Stimulated activated CD4-positive, alpha-beta T cell treated with anti-CD3 and anti-CD28 coated beads, Interleukin-2, amount 100 ng/mL, for 48 hours (primary cell): ENCODE results near the gene DCLRE1A.
"Not testable (repeated sequence)": the region's sequence is repeated elsewhere in the genome, so short reads cannot be mapped to it uniquely, and the experiment has no call there.

Source experiments
- DNase-seq, 2 donors: peaks; one replicate each; pipeline ENCODE4 v3.0.0-alpha.2; 2020

The DCLRE1A gene

DNA sequence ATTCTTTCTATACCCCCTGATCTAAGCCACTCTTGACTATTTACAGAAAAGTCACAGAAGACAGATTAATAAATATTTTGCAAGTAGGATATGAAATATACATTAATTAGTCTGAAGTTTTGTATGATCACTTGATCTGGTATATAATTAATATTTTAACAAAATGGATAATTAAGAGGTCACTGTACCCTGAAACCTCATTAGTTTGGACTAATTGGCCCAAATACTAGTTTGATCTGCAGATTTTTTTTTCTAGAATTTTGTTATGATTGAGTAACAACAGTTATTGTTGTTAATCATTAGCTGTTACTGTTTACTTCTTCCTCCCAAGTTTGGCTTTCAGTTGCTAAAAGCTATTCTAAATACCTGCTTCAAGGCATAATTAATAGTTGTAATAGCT lies 3.3 kb upstream of the DCLRE1A start:
- DNase-seq = no peak

DNA sequence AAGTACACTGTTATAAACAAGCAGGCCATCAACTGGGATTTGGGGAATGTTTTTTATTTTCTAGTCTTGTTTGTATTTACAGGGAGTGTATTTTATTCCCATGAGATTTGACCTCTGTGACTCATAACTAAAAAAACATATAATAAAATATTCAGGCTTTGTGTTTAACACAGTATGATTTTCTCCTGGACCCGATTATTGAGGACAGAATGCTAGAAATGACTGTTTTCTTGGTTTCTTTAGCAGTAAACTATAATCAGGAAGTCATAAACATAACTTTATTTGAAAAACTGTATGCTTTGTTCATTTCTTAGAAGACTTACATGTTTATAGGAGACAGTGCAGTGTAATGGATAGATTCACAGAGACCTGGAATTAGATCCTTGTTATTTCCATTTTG lies 2.7 kb upstream of the DCLRE1A start:
- no peak for DNase-seq

DNA sequence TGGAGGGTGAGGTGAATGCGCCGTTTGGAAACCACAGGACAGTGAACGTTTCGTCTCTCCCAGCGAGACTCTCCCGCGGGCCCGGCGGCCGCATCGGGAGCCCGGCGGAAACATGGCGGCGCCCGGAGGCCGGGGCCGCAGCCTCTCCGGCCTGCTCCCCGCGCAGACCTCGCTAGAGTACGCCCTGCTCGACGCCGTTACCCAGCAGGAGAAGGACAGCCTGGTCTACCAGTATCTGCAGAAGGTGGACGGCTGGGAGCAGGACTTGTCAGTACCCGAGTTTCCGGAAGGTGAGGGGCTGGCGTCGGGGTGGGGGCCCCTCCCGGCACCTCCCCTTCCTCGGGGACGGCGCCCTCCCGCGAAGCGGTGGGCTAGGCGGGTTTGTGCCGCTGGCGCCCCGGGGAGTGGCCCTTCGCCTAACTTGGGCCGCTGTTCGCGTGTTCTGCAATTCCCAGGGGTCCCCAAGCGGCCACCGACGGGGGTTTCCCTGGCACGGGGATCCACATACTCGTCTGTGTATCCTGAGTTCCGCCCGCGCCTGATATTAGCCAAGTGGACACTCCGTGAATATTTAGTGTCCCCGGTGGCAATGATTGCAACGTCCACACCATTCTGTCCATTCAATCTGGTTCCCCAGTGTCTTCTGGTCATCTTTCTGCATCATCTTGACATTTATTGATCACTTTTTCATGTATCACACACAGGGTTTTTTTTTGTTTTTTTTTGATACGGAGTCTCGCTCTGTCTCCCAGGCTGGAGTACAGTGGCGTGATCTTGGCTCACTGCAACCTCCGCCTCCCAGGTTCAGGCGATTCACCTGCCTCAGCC lies 1.1 kb upstream of the DCLRE1A start:
- DNase-seq = peak in 1 of 2 donors; percentile 28

DNA sequence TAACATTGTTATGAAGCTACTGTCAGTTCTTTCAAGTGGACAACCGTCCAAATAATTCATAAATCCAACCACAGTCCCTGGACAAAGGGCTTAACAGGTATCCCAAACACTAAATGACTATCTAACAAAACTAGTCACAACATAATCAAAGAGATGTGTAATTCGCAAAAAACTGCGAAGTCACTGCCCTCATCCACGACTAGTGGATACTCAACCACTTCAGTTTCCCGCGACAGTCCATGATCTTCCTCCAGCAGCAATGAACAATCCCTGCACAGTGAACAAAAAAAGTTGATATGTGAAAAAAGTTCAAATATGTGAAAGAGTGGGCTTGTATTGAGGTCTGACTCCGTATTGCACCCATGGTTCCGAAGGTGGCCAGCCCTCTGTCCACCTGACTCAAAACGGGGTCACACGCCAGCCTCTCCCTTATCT lies 287 bp downstream of the DCLRE1A start:
- DNase-seq = no peak

DNA sequence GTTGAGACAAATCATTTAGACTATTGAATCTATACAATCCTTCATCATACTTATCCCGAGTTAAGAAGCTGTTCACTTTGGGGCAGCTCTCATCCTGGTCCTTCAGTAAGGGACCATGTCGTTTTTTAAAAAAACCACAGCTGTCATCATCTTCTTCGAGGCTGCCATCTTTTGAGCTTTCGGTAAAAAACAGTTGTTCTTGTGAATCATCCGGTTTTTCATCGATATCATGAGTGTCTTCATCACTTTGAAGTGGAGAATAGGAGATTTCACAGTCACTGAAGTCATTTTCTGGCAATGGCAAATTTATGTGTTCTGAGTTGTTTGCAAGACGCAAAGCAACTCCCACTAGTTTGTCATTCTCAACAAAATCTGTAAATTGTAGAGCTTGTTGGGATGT lies 3.9 kb downstream of the DCLRE1A start:
- no peak for DNase-seq

DNA sequence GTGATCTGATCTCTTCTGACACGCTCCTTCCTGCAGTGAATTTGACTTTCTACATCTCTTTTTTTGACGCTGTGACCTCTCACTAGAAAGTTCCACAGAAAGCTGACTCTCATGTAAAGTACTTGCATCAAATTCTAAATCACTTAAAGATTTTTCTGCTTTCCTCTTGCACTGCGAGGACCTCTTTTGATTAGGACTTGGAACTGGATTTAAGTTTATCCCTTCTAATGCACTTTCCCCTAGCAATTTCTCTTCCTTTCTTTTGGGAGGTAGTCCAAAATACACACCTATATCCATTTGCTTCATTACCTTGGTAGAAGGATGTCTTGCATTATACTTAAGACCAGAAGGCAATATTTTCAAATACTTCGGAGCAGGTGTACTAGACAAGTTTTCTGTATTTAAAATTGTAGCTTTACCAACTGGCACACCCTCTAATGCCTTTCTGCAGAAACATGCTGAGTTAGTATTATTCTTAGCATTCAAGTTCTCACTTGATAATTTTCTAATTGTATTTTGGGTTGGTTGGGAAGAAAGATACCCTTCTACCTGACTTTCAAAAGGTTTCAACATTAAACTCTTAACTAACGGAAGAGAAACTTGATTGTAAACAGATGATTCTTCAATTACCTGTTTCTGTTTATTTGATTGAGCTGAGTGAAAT lies 4.6 kb downstream of the DCLRE1A start:
- DNase-seq = no peak

DNA sequence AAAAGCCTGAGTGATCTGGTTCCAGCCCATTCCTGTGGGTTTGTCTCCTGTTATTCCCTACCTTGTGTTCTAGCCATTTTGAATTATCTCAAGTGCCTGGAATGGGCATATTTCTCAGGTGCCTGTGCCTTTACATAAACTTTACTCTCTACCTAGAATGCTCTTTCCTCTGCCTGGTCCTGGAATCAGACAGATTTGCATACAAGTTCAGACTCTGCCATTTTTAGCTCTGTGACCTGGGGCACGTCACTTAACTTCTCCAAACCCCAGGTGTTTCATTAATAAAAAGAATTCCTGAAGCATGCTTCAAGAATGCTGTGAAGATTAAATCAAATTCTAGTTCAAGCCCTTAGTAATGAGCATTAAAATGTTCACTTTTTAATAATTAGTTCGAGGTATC lies 7.8 kb downstream of the DCLRE1A start:
- no peak for DNase-seq

DNA sequence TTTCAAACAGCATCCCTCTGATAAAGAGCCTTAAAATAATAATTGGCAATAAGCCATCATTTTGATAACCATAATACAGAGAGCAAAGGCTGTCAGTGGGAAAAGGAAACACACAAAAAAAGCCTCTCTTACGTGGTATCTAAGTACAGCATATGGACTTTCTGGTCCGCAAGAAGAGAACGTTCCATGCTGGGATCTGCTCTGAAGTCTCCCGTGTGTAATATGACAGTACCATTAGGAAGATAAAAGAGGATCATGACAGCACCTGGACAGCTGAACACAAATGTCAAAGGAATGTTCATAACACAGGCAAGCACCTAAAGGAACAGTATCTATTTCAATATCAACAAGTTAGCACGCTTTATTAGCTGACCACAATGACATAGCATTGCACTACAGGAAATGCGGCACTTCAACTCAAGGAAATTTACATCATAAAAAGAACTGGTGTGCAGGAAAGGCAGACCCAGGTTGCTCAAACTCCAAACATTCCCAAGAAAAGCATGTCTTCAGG lies 9.9 kb downstream of the DCLRE1A start:
- DNase-seq = no peak

DNA sequence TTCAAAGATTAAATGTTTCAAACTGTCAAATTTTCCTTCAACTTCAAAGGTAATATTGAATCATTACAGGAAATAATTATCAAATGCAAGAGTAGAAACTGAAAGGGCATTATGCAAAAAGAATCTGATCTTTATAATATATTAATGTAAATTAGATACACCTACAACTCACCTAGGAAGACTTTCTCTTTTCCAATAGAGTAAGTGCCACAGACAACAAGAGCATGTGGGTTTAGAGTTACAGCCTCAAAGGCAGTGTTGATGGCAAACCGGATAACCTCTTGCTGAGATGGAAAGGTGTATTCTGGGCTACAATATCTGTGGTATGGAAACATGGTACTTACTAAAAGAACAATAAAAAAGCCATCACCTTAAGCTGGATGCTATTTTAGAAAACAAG lies 11.7 kb downstream of the DCLRE1A start:
- DNase-seq = no peak

DNA sequence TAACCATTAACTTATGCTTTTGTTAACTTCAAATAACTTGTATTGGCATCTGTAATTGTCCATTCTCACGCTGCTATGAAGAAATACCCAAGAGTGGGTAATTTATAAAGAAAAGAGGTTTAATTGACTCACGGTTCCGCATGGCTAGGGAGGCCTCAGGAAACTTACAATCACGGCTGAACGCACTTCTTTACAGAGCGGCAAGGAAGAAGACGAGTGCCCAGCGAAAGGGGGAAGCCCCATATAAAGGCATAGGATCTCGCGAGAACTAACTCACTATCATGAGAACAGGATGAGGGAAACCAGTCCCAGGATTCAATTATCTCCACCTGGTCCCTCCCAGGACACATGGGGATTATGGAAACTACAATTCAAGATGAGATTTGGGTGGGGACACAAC lies 25.3 kb downstream of the DCLRE1A start:
- DNase-seq = not testable (repeated sequence)

DNA sequence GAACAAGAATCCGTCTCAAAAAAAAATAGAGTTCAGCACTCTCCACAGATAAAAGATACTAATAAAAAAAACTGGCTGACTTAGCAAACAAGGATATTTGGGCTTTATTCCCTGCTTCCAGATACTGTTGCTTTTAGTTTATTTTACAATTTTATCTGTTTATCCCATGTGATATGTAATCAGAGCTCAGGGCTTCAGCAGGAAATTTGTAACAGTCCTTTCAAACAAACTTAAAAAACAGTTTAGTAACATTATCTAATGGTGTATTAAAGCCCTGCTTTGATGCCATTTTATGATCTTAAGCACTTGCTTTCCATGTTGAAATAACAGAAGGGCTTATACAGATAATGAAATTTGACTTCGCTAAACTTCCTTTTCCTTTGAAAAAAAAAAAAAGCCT lies 28.1 kb downstream of the DCLRE1A start:
- DNase-seq = no peak

DNA sequence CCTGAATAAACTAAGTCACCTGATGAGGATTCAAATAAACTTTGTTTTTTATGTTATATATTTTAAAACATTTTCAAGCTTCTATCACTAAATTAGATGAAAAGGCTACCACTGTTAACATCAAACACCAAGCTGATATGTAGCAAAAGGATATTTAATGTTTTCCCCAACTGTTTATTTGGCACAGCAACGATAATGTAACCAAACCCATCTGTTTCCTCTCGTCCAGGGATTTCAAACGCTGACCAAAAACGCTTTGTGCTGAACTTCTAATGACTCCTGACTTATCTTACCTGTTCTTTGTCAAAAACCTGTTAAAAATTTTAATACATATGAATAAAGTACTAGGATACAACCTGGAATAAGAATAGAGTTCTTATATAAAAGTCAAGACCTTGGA lies 30.5 kb downstream of the DCLRE1A start:
- no peak for DNase-seq

DNA sequence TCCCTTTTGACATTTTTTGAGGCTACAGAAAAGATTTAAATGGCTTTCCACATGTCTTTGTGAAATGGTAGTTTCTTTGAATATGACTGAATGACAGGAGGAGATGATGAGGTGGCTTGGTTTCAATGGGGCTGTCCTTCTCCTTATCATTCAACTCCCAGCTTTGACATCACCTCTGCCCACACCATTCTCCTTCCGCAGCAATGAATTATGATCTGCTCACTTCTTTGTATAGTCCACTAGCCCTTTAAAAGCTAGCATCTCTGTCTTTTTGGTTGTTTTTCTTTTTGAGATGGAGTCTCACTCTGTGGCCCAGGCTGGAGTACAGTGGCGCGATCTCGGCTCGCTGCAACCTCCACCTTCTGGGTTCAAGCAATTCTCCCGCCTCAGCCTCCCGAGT lies 31.7 kb downstream of the DCLRE1A start:
- no peak for DNase-seq

DNA sequence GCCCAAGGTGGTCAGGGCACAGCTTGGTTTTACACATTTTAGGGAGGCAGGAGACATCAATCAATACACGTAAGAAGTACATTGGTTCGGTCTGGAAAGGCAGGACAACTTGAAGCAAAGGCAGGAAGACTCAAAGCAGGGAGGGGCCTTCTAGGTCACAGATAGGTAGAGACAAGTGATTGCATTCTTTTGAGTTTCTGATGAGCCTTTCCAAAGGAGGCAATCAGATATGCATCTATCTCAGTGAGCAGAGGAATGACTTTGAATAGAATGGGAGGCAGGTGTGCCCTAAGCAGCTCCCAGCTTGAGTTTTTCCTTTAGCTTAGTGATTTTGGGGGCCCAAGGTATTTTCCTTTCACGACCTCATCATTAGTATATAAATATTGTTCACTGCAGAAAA lies 32.6 kb downstream of the DCLRE1A start:
- DNase-seq = not testable (repeated sequence)

DNA sequence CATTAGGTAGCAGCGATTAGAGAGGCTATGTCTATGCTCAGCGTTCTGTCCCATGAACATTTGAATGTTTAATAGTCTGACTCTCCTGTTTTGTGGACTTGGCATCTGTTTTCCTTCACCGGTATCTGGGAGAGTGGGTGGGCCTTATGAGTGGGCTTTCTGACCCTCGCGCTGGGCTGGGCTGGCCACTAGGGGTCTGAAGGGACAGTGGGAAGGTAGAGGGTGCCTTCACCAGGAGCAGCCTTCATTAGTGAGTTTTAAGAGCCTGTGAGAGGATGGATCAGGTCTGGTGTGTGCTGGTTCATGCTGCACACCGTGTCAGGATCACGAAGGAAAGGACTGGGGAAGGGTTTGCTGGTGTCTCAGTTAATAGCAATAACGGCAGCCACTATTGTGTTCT lies 33.4 kb downstream of the DCLRE1A start:
- DNase-seq = no peak

DNA sequence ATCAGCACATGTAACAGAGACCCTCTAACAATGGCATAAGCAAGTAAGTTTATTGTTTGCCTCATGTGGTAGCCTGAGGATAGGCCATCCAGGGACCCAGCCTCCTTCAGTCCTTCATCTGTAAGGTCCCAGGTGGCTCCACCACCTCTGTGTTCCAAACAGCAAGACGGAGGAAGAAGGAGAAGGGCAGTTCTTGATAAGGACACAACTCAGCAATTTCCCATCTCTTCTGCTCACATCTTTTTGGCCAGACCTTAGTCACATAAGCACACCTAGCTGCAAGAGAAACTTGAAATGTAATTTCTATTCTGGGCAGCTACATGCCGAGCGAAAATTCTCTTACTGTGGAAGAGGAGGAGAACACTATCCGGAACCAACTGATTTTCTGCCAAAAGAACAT lies 33.9 kb downstream of the DCLRE1A start:
- DNase-seq = no peak

DNA sequence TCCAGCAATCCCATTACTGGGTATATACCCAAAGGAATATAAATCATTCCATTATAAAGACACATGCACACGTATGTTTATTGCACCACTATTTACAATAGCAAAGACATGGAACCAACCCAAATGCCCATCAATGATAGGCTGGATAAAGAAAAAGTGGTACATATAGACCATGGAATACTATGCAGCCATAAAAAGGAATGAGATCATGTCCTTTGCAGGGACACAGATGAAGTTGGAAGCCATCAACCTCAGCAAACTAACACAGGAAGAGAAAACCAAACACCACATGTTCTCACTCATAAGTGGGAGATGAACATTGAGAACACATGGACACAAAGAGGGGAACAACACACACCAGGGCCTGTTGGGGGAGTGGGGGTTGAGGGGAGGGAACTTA lies 39.2 kb downstream of the DCLRE1A start:
- not testable (repeated sequence) for DNase-seq

DNA sequence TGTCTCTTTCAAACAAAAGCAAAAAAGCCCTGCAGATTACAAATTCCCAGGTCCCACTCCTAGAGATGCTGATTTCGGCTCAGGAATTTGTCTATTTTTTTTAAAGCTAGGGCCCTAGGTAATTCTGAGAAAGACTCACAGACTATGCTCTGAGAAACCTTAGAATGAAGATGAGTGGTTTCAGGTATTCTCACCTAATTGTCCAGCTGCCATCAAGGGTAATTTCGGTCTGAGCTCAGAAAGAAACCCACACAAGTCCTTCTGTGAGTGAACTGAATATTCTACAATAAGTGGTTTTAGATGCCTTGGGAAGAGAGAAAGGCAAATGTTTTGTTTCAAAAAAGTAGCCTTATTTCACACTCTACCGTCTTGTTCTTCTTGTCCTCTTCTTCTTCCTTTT lies 45.7 kb downstream of the DCLRE1A start:
- no peak for DNase-seq

DNA sequence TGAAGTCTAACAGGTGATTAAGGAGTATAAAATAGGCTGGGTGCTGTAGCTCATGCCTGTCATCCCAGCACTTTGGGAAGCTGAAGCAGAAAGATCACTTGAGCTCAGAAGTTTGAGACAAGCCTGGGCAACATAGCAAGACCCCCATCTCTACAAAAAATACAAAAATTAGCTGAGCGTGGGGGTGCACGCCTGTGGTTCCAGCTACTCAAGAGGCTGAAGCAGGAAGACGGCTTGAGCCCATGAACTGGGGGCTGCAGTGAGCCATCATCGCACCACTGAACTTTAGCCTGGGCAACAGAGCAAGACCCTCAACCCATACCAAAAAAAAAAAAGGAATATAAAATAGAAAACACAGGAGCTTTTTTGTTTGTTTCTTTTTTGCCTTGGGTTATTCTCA lies 47.4 kb downstream of the DCLRE1A start:
- no peak for DNase-seq

DNA sequence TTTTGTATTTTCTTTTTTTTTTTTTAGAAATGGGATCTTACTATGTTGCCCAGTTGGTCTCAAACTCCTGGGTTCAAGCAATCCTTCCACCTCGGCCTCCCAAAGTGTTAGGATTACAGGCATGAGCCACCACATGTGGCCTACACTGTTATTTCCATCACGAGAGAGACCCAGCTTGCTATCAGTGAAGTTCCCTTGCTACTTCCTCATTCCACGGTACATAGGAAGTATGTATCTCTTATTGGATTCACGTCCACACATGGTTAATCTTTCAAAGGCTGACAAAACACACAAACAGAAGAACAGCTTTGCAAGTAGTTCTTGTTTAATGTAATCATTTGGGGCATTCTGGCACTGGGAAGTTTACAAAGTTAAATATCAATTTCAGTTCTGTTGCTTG lies 50.9 kb downstream of the DCLRE1A start:
- DNase-seq = no peak

DNA sequence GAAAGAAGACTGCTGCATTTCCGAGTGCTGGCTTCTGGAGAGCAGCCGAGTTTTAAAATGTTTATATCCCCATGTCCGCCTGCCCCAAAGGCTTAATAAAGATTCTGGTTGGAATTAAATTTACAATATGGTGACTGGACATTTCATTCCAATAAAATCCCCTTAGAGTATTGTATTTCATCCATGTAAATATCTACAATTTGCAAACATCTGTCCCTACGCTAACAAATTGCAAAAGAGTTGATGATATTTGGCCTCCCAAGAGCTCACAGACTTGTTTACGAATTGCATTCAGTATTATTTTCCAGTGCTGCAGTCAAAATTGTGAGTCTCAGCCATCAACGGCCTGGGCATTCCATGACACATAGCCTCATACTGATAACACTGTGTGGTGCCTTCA lies 52.3 kb downstream of the DCLRE1A start:
- DNase-seq = no peak

DNA sequence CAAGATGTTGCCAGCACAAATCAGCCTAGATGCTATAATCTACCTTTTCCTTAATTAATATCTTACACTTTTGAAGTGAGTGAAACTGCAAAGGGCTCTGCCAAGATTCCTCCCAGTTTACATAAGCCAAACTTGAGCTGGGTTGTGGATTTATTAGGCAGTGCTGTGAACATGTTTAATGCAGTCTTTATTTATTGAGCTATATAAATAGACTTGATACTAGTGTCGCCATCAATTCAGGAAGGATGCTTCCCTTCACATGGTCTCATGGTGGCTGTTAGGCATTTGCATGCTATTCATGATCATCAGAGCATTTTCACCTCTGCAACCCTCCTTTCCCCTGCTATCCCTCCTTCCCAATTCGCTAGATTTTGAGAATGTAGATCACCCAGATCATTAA lies 62.2 kb downstream of the DCLRE1A start:
- no peak for DNase-seq

DNA sequence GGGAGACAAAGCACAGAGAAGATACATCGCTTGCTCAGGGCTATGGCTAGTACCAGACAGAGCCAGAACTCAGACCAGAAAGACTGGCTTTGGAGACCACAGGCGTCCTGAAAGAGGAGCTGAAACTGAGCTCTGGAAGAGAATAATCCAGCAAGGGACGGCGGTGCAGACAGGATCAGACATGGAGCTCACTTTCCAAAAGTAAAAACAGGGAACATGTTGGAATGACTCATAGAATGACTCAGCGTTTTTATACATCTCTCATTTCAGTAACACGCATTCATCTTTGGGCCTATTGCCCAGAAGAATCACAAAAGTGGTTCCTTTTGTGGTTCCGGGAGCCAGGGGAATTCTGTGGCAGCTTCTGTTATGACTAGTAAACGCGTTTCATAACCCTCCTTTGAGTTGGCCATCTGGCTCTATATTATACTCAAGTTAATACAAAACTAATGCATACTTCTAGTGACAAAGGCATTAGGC lies 65.2 kb downstream of the DCLRE1A start:
- DNase-seq = no peak
